GM19240 (cell line): Measurements from ENCODE around the gene NAV2.
"Not testable (repeated sequence)": the region's sequence is repeated elsewhere in the genome, so short reads cannot be mapped to it uniquely, and the experiment has no call there.

Source experiments
- DNase-seq: peaks from one replicate; pipeline ENCODE4 v3.0.0; 2011; ENCODE audit warnings: low spot score; ENCODE audit not compliant: insufficient read length

Gene NAV2

DNA sequence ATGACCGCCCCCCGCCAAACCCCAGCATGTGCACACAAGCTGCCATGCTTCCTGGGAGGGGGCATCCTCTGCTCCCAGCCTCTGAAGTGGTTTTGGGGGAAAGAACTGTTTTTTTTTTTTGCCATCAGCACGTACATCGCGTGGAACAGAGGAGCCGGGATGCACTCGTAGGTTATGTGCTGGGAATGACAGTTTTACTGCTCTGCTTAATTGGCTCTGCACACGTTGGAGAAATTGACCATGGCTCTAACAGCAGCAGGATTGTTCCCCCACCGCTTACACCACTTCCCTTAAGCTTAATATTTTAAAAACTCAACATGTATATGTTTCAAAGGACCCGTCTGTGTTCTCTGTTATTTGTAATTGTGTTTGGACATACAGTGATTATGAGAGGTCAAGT is 175.2 kb downstream of the NAV2 start:
- DNase-seq: no peak

DNA sequence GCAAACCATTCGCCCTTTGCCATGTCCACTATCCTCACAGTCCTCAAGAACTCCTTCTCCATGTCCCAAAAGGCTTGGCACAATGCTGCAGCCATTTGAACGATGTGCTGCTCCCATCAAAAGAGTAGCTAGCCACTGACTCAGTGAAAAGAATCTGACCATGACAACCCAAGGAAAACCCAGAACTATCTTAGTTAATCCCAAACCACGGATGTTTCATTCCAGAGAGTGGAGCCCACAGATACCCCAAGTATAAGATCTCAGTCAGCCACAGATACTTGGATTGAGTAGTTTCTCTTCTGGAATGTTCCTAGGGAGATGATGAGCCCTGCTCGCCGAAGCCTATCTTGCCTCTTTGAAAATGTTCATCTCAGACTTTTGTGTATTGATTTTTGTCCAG is 176.9 kb downstream of the NAV2 start:
- DNase-seq: no peak

DNA sequence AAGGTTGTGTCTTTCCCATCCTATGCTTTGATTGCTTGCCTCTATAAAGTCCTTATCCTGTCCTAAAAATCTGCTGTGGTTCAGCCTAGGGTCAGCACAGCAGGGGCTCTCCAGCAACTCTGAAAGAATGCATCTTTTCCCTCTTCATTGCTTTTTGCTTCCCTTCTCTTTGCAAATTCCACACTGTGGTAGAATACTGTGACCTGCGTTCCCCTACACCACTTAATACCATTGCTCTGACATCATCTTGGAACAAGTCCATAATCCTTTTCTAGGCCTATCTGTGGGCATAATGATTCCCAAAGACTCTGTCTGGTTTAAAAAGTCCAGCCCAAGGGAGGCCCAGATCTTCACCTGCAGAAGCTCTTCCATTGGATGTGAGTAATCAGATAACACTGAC is 177.7 kb downstream of the NAV2 start:
- no peak for DNase-seq

DNA sequence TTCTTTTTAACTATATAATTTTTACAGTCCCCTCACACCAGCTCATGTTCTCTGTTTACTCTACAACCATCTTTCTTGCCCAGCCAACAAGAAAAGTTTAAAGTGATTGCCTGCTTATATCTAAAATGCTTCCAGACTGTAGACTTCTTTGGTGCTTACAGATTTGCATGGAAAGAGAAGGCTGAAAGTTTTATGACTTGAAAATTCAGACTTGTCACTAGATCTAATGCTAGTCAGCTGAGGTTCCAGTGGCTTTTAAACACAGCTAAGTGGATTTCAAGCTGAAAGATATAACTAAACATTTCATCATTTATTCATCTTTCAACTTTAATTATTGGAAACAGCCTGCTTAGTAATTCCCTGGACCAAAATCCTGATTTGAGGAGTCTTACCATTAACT is 178.4 kb downstream of the NAV2 start:
- DNase-seq: no peak

DNA sequence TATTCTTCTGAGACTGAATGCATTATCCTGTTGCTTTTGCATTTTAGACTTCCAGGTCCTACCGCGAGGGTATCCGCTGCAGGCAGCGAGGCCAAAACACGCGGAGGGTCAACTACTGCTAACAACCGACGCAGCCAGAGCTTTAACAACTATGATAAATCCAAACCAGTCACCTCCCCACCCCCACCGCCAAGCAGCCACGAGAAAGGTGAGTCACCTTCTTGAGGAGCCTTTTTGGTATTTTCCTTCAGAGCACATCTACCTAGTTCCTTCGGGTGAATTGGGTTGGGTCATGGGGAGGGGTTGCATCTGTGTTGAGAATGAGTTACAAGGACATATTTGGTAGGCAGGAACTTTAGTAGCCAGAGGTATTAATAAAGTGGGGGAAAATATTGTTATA is 179.8 kb downstream of the NAV2 start:
- DNase-seq: no peak

DNA sequence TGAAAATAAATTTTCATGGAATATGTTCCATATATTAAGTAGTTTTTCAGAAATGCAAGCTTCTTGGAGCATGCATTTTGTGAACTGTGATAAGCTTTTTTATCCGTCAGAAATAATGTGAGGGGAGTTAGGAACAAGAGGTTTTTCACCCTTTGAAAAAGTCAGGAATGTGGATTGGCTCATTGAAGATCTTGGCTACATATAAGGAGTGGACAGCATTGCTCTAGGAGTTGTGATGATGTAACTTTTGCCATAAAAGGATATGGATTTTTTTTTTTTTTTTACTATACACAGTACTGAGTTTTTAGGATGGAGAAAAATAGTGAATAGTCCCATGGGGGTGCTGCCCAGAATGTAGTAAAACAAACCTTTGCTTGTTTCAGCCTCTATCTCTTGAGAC is 180.2 kb downstream of the NAV2 start:
- no peak for DNase-seq

DNA sequence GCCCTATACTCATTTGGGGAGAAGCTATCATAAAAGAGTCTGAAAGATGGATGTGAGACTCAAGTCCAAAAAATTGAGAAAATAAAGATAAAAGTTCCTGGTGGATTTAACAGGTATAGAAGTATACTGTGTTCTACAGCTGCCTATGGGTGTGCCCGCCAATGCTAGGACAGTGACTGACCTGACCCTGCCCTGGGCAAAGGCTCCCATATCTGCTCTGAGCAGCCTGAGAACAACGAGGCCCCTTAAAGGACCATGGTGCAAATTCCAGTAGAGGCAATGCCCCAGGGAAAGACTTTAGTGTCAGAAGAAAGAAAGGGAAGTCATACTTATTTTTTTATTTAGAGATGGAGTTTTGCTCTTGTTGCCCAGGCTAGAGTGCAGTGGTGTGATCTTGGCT is 181.8 kb downstream of the NAV2 start:
- DNase-seq: no peak

DNA sequence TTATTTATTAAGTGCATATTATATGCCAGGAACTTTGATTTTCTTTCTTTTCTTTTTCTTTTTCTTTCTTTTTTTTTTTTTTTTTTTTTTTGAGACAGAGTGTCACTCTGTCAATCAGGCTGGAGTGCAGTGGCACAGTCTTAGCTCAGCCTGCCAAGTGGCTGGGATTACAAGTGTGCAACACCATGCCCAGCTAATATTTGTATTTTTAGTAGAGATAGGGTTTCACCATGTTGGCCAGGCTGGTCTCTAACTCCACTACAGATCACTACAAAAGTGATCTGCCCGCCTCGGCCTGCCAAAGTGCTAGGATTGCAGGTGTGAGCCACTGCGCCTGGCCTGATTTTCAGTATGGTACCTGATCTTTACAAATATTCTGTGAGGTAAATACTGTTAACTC is 182.4 kb downstream of the NAV2 start:
- DNase-seq: not testable (repeated sequence)

DNA sequence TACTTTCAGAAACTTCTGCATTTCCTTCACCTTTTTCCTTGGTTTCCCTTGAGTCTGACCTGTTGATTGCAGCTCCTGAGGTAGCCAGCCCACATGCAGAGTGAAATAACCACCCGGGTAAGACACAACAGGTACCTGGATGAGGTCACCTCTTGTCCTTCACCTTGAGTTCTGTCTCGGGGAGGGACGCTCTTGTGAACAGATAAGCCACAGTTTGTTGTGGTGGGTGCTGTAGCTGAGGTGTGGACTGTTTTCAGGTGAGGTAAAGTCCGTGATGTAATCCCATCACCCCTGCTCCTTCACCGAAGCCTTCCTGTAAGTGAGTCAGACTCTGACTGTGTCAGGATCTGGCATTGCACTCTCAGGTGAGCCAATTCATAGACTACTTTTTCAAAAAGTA is 183.1 kb downstream of the NAV2 start:
- DNase-seq: no peak

DNA sequence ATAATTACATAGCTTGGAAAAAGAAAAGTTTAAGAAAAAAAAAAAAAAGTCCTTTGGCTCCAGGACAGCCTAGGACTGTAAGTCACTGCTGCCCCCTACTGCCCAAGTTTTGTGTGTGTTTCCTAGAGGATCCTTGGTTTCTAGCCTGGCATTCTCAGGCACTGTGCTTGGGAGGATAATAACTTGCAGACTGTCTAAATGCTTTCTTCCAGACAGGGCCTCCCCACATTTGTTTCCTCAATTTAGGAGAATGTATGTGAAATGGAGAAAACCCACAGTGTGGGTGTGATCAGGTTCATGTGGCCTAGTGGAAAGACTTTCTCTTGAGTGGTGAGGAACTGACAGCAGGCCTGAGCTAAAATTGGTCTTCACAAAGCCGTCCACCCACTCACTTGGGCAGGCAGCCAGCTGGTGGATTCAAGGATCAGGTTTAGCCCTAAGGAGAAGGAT is 191.0 kb downstream of the NAV2 start:
- DNase-seq: peak; percentile 14

DNA sequence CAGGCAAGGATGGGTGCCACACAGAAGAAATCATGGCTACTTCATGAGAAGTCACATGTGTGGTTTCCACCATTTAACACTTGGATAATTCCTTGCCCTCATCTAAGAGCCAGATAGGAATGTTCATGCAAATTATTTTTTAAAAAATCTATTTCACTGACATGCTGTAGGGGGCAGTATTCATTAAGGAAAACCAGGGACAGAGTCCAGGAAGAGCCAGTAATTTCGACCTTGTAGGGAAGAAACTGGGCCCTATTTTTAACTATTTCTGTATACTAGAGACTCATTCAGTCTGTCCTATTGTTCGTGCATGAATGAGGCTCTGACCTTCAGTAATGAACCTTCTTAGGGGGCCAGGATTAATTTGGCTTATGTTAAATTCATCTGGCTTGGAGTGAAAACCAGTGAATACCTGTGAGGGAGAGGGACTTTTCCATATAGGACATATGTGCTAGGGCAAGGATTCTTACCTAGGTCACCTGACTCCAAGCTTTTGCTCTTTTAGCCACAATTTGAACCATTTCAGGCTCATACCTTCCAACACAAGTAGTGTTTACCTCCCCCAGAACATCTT is 192.7 kb downstream of the NAV2 start:
- no peak for DNase-seq

DNA sequence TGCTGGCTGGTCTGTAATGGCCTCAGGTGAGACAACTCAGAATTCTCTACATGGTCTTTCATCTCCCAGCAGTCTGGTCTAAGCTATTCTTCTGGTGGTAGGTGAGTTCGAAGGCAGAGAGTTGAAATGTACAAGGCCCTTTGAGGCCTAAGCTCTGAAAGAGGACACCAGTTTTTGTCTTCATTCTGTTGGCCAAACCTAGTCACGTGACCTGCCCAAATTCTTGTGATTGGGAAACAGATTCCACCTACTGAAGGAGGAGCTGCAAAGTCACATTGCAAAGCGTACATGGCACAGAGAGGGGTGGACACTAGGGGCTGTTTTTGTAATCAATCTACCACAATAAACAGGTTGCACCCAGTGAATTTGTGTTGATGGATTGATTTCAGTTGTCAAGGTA is 193.5 kb downstream of the NAV2 start:
- DNase-seq: no peak

DNA sequence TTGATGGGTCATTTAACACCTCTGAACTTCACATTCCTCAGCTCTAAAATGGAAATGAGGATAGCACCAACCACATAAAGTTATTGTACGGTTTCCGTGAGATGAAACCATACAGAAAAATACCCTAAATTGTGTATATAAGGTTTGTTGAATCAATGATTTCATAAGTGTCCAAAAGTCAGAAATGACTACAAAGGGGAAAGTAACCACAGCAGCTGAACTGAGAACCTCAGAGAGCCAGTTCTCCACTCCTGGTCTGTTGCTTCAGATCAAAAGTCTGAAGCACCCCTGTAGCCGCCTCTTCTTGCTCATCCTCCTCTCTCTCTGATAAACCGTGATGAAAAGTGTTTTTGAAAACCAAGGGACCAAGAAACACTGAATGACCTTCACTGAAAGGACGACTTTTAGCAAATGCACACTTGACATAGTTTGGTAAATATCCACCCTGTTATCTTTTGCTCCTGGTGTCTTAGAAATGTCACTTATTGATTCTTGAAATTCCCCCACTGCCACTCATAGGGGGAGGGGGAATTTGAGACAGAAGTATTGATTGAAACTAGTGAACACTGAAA is 194.5 kb downstream of the NAV2 start:
- DNase-seq: peak; percentile 14

DNA sequence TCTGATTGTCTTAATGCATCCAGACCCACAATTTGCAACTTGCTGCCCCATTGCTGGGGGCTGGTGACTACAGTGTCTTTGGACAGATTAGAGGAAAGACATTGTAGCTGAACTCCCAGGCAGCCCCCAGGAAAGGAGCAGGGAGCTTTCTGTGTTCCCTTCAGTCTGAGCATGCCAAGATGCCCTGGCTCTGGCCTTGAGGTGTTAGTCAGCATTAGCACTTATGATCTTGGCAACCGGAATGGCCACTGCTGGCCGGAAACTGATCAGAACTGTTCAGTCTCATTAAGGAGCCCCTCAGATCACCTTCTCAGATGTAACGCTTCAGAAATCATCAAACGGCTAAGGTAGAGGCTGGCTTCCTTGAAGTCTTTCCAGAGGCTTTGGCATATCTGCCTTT is 195.2 kb downstream of the NAV2 start:
- no peak for DNase-seq

DNA sequence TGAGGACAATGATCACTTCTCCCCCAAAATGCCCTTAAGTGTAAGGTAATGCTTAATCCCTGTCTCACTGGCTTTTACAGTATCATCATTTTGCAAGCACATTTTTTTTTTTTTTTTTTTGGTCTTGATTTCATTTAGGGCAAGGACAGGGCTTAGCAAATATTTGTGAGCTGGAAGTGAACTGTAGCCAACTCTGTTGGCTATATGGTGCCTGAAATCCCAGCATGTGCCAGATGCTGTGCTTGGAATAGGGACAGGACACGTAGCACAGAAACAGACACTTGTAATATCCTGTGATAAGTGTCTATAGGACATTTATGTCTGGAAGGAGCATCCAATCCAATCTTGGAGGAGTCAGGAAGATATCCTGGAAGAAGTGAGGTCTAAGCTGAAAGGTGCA is 198.3 kb downstream of the NAV2 start:
- DNase-seq: no peak

DNA sequence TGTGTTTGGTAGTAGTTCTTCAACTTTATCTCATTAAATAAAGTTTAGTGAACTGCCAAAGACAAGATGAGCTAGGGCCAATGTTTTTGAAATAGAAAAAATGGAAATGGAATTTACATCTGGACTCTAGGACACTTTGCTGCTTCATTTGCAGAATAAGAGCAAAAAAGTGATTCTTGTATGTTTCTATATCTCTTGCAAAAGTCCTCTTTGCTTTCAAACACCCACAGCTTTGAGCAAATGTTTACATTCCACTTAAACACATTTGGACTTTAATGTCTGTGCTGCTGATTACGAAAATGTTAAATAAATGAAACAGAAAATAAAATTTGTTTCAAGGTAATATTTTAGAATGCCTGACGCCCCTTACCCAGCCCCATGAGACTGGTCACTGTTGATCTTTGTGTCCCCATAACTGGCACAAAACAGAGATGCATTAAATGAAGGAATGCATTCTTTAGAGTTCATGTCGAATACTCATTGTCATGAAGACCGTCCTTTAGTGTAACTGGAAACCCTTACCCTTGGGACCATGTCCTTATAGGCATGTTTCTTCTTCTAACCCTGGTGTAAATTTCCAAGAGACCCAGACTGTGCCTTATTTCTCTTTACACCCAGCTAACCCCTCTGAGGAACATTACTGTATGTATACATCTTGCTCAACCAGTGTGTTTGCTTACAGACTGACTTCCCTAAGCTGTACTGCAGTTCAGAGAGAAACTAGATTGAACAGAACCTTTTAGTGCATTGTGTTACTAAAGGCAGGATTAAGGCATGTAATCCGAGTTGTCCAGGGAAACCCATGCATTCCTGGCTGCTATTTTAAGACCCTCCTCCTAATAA is 199.7 kb downstream of the NAV2 start:
- no peak for DNase-seq

DNA sequence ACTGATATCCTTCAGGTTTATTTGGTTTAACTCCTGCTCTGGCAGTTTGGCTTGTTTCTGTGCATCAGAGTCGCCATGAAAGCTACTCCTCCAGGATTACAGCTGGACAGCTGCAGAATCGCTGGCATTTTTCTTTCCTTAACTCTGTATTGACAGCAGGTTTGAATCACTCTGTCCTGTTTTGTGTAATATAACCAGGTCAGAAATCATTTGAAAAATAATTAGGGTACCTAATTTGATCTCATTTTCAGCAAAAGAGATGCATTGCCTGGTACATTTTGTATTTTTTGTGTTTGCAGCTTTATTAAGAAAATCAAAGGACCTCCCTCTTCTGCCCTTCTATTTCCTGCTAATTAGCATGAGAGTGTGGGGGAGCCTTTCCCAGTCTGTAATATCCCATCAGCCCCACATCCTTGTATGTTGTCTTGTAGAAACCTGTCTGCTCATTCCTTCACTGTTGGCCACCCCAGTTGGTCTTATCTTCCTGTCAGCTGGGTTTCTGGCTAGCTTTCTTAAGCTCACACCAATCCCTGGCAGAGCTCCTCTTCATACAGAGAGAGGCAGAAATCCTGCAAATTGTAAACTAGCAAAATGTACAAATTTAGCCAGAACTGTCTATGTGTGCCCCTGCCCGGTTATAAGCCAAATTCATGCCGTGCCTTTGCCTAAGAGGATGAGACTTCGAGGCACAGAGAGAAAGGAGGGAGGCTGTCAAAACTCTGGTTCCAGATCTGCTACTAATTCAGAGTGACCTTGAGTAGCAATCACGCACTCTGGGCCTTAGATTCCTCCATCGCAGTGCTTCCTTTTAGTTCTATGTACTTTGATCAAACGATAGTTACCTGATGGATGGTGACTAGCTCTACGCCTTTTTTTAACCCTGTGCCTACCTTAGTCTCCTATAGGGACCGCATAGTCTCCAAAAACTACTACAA is 200.6 kb downstream of the NAV2 start:
- DNase-seq: no peak

DNA sequence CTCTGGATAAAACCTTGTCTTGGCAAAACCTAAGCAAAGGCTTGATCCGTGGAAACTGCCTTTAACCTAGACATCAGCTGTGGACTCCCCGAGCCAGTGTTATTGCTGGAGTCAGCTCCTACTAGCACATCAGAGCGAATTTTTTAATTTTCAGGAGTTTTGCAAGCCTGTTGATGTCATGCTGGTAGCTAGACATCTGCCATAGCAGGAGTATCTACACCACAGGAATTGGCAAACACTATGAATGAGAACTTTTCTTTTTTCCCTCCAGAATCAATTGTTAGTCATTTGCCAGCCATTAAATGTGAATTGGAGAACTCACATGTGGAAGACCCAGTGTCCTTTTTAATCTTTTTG is 201.2 kb downstream of the NAV2 start:
- DNase-seq: no peak

DNA sequence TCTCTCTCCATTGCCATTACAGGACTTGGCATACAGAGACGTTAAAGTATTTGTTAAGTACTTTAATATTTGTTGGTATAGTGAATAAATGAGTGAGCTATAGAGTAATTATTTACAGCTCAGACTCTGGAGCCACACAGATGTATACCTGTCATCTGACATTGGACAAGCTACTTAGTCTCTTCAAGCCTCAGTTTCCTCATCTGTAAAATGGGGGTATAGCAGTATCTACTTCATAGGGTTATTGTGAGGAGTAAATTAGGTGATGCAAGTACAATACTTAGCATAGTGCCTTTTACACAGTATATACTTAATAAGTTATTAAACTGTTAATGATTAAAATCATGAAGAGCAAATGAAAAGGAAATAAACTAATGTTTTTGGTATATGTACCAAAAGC is 203.2 kb downstream of the NAV2 start:
- DNase-seq: no peak

DNA sequence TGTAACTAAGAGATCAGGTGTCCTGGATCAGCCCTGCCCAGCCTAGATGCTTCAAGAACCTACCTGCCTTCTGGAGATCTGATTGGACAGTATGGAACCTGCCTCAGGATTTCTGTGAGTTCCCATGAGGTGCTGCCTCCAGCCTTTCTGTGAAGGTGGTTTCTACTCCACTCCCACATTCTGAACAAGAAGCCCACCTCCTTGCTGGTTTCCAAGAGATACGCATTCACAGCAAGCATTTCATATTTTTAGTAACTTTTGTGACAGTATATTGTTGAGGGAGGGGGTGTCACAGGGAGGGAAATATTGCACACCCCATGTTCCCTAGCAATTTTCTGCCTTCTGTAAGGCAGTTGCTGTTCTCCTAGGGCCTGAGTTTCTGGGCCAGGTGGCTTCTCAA is 204.4 kb downstream of the NAV2 start:
- no peak for DNase-seq

DNA sequence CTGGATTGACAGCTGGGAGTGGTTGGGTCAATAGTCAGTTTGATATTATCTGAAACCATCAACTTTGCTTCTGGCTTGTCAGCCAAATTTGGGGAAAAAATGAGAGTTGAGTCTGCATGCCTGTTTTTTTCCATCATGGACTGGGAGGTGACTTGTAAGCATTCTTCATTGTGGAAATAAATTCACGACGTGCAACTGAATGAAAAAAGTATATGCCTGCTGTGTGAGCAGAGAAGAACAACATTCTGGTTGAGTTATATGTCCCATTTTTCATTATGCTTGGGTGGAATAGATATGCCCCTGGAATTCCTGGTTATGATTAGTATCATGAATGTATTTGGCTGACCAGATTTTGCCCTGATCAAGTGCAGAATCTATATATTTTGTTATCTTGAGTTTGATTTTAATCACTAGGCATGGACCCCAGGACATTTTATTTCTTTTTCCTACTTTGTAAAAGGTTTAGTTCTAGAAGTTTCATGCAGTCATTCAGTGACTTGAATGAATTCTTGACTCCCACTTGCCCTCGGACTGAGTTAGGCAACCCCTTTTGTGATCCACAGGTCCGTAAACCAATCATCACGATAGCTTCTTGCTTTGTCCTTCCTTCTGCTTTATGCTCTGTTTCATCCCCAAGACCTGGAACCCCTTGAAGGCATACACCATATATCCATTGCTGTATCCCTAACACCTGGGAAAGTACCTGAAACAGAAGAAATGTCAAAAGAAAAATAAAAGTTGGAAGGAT is 205.8 kb downstream of the NAV2 start:
- no peak for DNase-seq
